Measurements from ENCODE around the gene INPP4B.

DNA sequence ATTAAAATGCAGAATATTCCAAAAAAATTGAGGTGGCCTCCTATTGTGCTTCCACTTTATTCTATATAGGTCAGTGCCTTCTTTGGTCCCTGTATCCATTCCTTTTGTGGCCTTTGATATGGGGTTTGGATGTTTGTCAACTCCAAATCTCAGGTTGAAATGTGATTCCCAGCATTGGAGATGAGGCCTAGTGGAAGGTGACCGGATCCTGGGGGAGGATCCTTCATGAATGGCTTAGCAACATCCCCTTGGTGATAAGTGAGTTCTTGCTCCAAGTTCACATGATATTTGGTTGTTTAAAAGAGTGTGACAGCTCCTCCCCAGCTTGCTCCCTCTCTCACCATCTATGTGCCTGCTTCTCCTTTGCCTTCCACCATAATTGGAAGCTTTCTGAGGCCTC, 380.6 kb downstream of the INPP4B start:
- TF ChIP-seq, protein P1, sequence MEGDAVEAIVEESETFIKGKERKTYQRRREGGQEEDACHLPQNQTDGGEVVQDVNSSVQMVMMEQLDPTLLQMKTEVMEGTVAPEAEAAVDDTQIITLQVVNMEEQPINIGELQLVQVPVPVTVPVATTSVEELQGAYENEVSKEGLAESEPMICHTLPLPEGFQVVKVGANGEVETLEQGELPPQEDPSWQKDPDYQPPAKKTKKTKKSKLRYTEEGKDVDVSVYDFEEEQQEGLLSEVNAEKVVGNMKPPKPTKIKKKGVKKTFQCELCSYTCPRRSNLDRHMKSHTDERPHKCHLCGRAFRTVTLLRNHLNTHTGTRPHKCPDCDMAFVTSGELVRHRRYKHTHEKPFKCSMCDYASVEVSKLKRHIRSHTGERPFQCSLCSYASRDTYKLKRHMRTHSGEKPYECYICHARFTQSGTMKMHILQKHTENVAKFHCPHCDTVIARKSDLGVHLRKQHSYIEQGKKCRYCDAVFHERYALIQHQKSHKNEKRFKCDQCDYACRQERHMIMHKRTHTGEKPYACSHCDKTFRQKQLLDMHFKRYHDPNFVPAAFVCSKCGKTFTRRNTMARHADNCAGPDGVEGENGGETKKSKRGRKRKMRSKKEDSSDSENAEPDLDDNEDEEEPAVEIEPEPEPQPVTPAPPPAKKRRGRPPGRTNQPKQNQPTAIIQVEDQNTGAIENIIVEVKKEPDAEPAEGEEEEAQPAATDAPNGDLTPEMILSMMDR (IDR thresholded peaks at IDR 0.05): no peak
- TF ChIP-seq POLR2A (IDR thresholded peaks at IDR 0.05): no peak

Data from Peyer's patch (tissue), 4 donors.